Measurements from ENCODE around the gene GNB1.
A peak's percentile ranks its signal among the peaks of the same experiment; 100 is the strongest.

The GNB1 gene

GRCh38 chr1:1782399-1783221 lies 108.3 kb downstream of the GNB1 start:
- H3K4me1 ChIP-seq (ENCODE audit: control insufficient read depth, insufficient read depth, low read length): peaks cover 8% of the 10 kb centered on the region
- H3K9ac ChIP-seq (ENCODE audit: low read length): no peak overlapping the region
- H3K4me3 ChIP-seq (ENCODE audit: low read length): peak overlapping the region; percentile 61
- H3K27ac ChIP-seq (ENCODE audit: low read depth, low read length): no peak overlapping the region
- no peaks in the 10 kb centered on the region for H3K27me3 ChIP-seq (ENCODE audit: control insufficient read depth, insufficient read depth, low read length)
- H3K36me3 ChIP-seq (ENCODE audit: control insufficient read depth, insufficient read depth, low read length): peaks cover 13% of the 10 kb centered on the region

GRCh38 chr1:1781526-1781903 lies 109.4 kb downstream of the GNB1 start:
- H3K36me3 ChIP-seq (ENCODE audit: control insufficient read depth, insufficient read depth, low read length): peaks cover 4% of the 10 kb centered on the region
- no peaks in the 10 kb centered on the region for H3K27me3 ChIP-seq (ENCODE audit: control insufficient read depth, insufficient read depth, low read length)
- no peak overlapping the region for H3K9ac ChIP-seq (ENCODE audit: low read length)
- no peak overlapping the region for H3K4me3 ChIP-seq (ENCODE audit: low read length)
- H3K4me1 ChIP-seq (ENCODE audit: control insufficient read depth, insufficient read depth, low read length): peaks cover 13% of the 10 kb centered on the region
- H3K27ac ChIP-seq (ENCODE audit: low read depth, low read length): no peak overlapping the region

- H3K36me3 ChIP-seq (ENCODE audit: control insufficient read depth, insufficient read depth, low read length): no peaks in the 10 kb centered on the region
- H3K27me3 ChIP-seq (ENCODE audit: control insufficient read depth, insufficient read depth, low read length): no peaks in the 10 kb centered on the region
- peaks cover 13% of the 10 kb centered on the region for H3K4me1 ChIP-seq (ENCODE audit: control insufficient read depth, insufficient read depth, low read length)
- no peak overlapping the region for H3K4me3 ChIP-seq (ENCODE audit: low read length)
- peak overlapping the region; percentile 7 for H3K27ac ChIP-seq (ENCODE audit: low read depth, low read length)
- no peak overlapping the region for H3K9ac ChIP-seq (ENCODE audit: low read length)
These were observed 110.0 kb downstream of the GNB1 start for GRCh38 chr1:1780598-1781525.

GRCh38 chr1:1779691-1780597 lies 110.9 kb downstream of the GNB1 start:
- Histone ChIP-seq H3K9ac (ENCODE audit: low read length) (peak overlapping the region; percentile 42), H3K27ac (ENCODE audit: low read depth, low read length) (no peak overlapping the region), H3K4me3 (ENCODE audit: low read length) (peak overlapping the region; percentile 37), H3K4me1 (ENCODE audit: control insufficient read depth, insufficient read depth, low read length) (peaks cover 13% of the 10 kb centered on the region), H3K36me3 (ENCODE audit: control insufficient read depth, insufficient read depth, low read length) (no peaks in the 10 kb centered on the region), H3K27me3 (ENCODE audit: control insufficient read depth, insufficient read depth, low read length) (no peaks in the 10 kb centered on the region)

GRCh38 chr1:1779320-1779675 lies 111.6 kb downstream of the GNB1 start:
- no peaks in the 10 kb centered on the region for H3K27me3 ChIP-seq (ENCODE audit: control insufficient read depth, insufficient read depth, low read length)
- peak overlapping the region; percentile 49 for H3K4me3 ChIP-seq (ENCODE audit: low read length)
- peaks cover 13% of the 10 kb centered on the region for H3K4me1 ChIP-seq (ENCODE audit: control insufficient read depth, insufficient read depth, low read length)
- H3K27ac ChIP-seq (ENCODE audit: low read depth, low read length): no peak overlapping the region
- no peaks in the 10 kb centered on the region for H3K36me3 ChIP-seq (ENCODE audit: control insufficient read depth, insufficient read depth, low read length)
- H3K9ac ChIP-seq (ENCODE audit: low read length): peak overlapping the region; percentile 42

GRCh38 chr1:1778663-1779319 lies 112.1 kb downstream of the GNB1 start:
- Histone ChIP-seq H3K9ac (ENCODE audit: low read length) (no peak overlapping the region), H3K4me1 (ENCODE audit: control insufficient read depth, insufficient read depth, low read length) (peaks cover 13% of the 10 kb centered on the region), H3K36me3 (ENCODE audit: control insufficient read depth, insufficient read depth, low read length) (no peaks in the 10 kb centered on the region), H3K4me3 (ENCODE audit: low read length) (peak overlapping the region; percentile 49), H3K27me3 (ENCODE audit: control insufficient read depth, insufficient read depth, low read length) (no peaks in the 10 kb centered on the region), H3K27ac (ENCODE audit: low read depth, low read length) (peak overlapping the region; percentile 33)

GRCh38 chr1:1777950-1778662 lies 112.8 kb downstream of the GNB1 start, which contains the start of gene NADK:
TSS of gene NADK (minus strand) at chr1:1778470. CDS start at chr1:1765406, 13,064 bp downstream.
- no peaks in the 10 kb centered on the region for H3K27me3 ChIP-seq (ENCODE audit: control insufficient read depth, insufficient read depth, low read length)
- H3K4me3 ChIP-seq (ENCODE audit: low read length): peak within 1 kb of the TSS; percentile 68
- peak within 1 kb of the TSS; percentile 66 for H3K9ac ChIP-seq (ENCODE audit: low read length)
- H3K27ac ChIP-seq (ENCODE audit: low read depth, low read length): peak within 1 kb of the TSS; percentile 72
- peaks cover 13% of the 10 kb centered on the region for H3K4me1 ChIP-seq (ENCODE audit: control insufficient read depth, insufficient read depth, low read length)
- no peaks in the 10 kb centered on the region for H3K36me3 ChIP-seq (ENCODE audit: control insufficient read depth, insufficient read depth, low read length)

GRCh38 chr1:1777583-1777899 lies 113.3 kb downstream of the GNB1 start:
- peak overlapping the region; percentile 72 for H3K27ac ChIP-seq (ENCODE audit: low read depth, low read length)
- no peaks in the 10 kb centered on the region for H3K36me3 ChIP-seq (ENCODE audit: control insufficient read depth, insufficient read depth, low read length)
- peak overlapping the region; percentile 66 for H3K9ac ChIP-seq (ENCODE audit: low read length)
- H3K4me3 ChIP-seq (ENCODE audit: low read length): peak overlapping the region; percentile 68
- peaks cover 10% of the 10 kb centered on the region for H3K4me1 ChIP-seq (ENCODE audit: control insufficient read depth, insufficient read depth, low read length)
- no peaks in the 10 kb centered on the region for H3K27me3 ChIP-seq (ENCODE audit: control insufficient read depth, insufficient read depth, low read length)

GRCh38 chr1:1776672-1777582 lies 114.0 kb downstream of the GNB1 start:
- peaks cover 5% of the 10 kb centered on the region for H3K4me1 ChIP-seq (ENCODE audit: control insufficient read depth, insufficient read depth, low read length)
- no peaks in the 10 kb centered on the region for H3K27me3 ChIP-seq (ENCODE audit: control insufficient read depth, insufficient read depth, low read length)
- peak overlapping the region; percentile 22 for H3K4me3 ChIP-seq (ENCODE audit: low read length)
- H3K9ac ChIP-seq (ENCODE audit: low read length): no peak overlapping the region
- no peaks in the 10 kb centered on the region for H3K36me3 ChIP-seq (ENCODE audit: control insufficient read depth, insufficient read depth, low read length)
- H3K27ac ChIP-seq (ENCODE audit: low read depth, low read length): peak overlapping the region; percentile 72

- no peak overlapping the region for H3K9ac ChIP-seq (ENCODE audit: low read length)
- peaks cover 4% of the 10 kb centered on the region for H3K36me3 ChIP-seq (ENCODE audit: control insufficient read depth, insufficient read depth, low read length)
- H3K27me3 ChIP-seq (ENCODE audit: control insufficient read depth, insufficient read depth, low read length): no peaks in the 10 kb centered on the region
- peaks cover 5% of the 10 kb centered on the region for H3K4me1 ChIP-seq (ENCODE audit: control insufficient read depth, insufficient read depth, low read length)
- H3K27ac ChIP-seq (ENCODE audit: low read depth, low read length): no peak overlapping the region
- H3K4me3 ChIP-seq (ENCODE audit: low read length): no peak overlapping the region
These were observed 115.3 kb downstream of the GNB1 start for GRCh38 chr1:1775327-1776226.
